Measurements from ENCODE around the gene CCL21.

DNA sequence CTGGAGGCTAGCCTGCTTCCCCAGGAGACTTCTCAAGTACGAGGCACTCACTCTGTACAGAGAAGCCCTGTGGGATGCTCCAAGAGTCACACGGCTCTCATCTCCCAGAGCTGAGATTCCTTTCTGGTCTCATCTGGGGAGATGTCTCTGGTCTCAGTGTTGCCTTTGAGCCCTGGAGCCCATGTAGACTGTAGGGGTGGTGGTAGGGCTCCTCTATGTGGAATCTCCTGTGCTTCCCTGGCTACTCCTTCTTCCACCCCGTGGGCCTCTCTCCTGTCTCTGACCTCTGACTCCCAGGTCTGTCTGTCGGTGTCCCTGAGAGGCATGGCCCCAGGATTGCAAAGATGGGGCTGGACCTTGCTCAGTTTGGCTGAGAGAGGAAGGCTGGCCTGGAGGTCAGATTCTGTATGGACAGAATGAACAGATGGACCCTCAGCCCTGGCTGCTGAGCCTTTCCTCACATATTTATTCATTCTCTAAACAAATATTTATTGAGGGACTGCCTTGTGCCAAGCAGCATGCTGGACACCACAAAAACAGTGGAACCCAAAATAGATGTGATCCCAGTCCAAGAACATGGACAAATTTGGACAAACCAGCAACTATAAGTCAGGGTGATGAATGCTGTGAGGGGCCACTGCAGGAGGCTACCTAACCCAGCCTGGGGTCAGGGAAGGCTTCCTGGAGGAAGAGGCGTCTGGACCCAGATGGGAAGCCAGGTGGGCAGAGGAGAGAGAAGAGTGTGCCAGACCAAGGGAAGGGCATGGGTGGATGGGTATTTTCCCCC is 21.4 kb downstream of the CCL21 start:
- no peak for TF ChIP-seq EZH2 (IDR thresholded peaks at IDR 0.05; ENCODE audit: borderline replicate concordance, low read depth, low read length, severe bottlenecking)
- TF ChIP-seq, protein P1, sequence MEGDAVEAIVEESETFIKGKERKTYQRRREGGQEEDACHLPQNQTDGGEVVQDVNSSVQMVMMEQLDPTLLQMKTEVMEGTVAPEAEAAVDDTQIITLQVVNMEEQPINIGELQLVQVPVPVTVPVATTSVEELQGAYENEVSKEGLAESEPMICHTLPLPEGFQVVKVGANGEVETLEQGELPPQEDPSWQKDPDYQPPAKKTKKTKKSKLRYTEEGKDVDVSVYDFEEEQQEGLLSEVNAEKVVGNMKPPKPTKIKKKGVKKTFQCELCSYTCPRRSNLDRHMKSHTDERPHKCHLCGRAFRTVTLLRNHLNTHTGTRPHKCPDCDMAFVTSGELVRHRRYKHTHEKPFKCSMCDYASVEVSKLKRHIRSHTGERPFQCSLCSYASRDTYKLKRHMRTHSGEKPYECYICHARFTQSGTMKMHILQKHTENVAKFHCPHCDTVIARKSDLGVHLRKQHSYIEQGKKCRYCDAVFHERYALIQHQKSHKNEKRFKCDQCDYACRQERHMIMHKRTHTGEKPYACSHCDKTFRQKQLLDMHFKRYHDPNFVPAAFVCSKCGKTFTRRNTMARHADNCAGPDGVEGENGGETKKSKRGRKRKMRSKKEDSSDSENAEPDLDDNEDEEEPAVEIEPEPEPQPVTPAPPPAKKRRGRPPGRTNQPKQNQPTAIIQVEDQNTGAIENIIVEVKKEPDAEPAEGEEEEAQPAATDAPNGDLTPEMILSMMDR (IDR thresholded peaks at IDR 0.05; ENCODE audit: borderline replicate concordance, extremely low read depth, low read length, poor library complexity, severe bottlenecking): no peak
